CD14-positive monocyte (primary cell): ENCODE measurements around the gene LAMTOR1. TPM values are rescaled to one million over a fixed set of nuclear protein-coding genes. Genes with fewer than 3 reads are reported as not detected.

Source experiments
- DNase-seq, 3 donors: peaks; one replicate each; pipeline ENCODE4 v3.0.0-alpha.2; 2011 to 2022
- H2AFZ ChIP-seq: 2 replicates; pipeline ENCODE4 v1.6.0; 2012; ENCODE audit warnings: mild to moderate bottlenecking, low read depth, low read length, inconsistent platforms; ENCODE audit not compliant: insufficient read depth, poor library complexity, severe bottlenecking
- H3K27ac ChIP-seq, 2 donors: 1 replicate in 1 of 2; 2 replicates in 1 of 2; pipeline ENCODE4 v1.5.1; 2012 to 2013; ENCODE audit warnings: low read length in 2 of 2, control low read depth in 1 of 2, inconsistent platforms in 1 of 2, low read depth in 1 of 2, mild to moderate bottlenecking in 1 of 2
- H3K27me3 ChIP-seq, 2 donors: one replicate each; pipeline versions ENCODE4 v1.6.0 to v1.6.1; 2011 to 2013; ENCODE audit warnings: low read length in 2 of 2; ENCODE audit not compliant: control insufficient read depth in 2 of 2, insufficient read depth in 2 of 2
- H3K36me3 ChIP-seq, 2 donors: replicated peaks in 1 of 2; 1 replicate in 1 of 2; 2 replicates in 1 of 2; pipeline versions ENCODE4 v1.5.1 to v1.6.1; 2012 to 2013; ENCODE audit warnings: low read length in 2 of 2, control low read depth in 1 of 2, inconsistent platforms in 1 of 2, mild to moderate bottlenecking in 1 of 2; ENCODE audit not compliant: insufficient read depth in 2 of 2, control insufficient read depth in 1 of 2
- H3K4me1 ChIP-seq, 2 donors: 1 replicate in 1 of 2; 2 replicates in 1 of 2; pipeline versions ENCODE4 v1.5.1 to v1.6.1; 2012 to 2013; ENCODE audit warnings: low read length in 2 of 2, control low read depth in 1 of 2, inconsistent platforms in 1 of 2, mild to moderate bottlenecking in 1 of 2, moderate library complexity in 1 of 2; ENCODE audit not compliant: insufficient read depth in 2 of 2, control insufficient read depth in 1 of 2
- H3K4me2 ChIP-seq: replicated peaks from 2 replicates; pipeline ENCODE3; 2012; ENCODE audit warnings: low read length, moderate library complexity, mild to moderate bottlenecking; ENCODE audit not compliant: poor library complexity, severe bottlenecking; ENCODE audit errors: extremely low read depth
- H3K4me3 ChIP-seq, 3 experiments: fragments of 200-600 bp in 1 of 3; sonication (generic) in 1 of 3; replicated peaks in 1 of 3; 1 replicate in 2 of 3; 2 replicates in 1 of 3; pipeline ENCODE4 v1.5.1; 2011 to 2013; ENCODE audit warnings: low read length in 3 of 3, mild to moderate bottlenecking in 3 of 3, control low read depth in 2 of 3, low read depth in 2 of 3, inconsistent platforms in 1 of 3, moderate library complexity in 1 of 3
- H3K79me2 ChIP-seq: 2 replicates; pipeline ENCODE4 v1.6.0; 2012; ENCODE audit warnings: mild to moderate bottlenecking, control low read depth, inconsistent platforms, low read length, moderate library complexity; ENCODE audit not compliant: insufficient read depth
- H3K9ac ChIP-seq: 2 replicates; pipeline ENCODE4 v1.6.0; 2017; ENCODE audit warnings: low read length, mild to moderate bottlenecking; ENCODE audit not compliant: insufficient read depth, poor library complexity, severe bottlenecking
- H3K9me3 ChIP-seq, 2 donors: replicated peaks in 1 of 2; 1 replicate in 1 of 2; 2 replicates in 1 of 2; pipeline versions ENCODE4 v1.5.1 to v1.6.1; 2012 to 2013; ENCODE audit warnings: low read length in 2 of 2, control low read depth in 1 of 2; ENCODE audit not compliant: control insufficient read depth in 1 of 2, insufficient read depth in 1 of 2
- H4K20me1 ChIP-seq: 2 replicates; pipeline ENCODE4 v1.6.0; 2012; ENCODE audit warnings: mild to moderate bottlenecking, low read length, control low read depth, moderate library complexity; ENCODE audit not compliant: insufficient read depth
- H3K27ac Mint-ChIP-seq, 7 donors: one replicate each; pipeline ENCODE4 v1.8.0; 2020; ENCODE audit warnings: mild to moderate bottlenecking in 7 of 7, mixed read lengths in 7 of 7, moderate library complexity in 6 of 7, inconsistent platforms in 2 of 7
- H3K27me3 Mint-ChIP-seq, 3 donors: one replicate each; pipeline ENCODE4 v1.8.0; 2021 to 2022; ENCODE audit warnings: low read depth in 3 of 3, mild to moderate bottlenecking in 3 of 3, mixed read lengths in 3 of 3, moderate library complexity in 3 of 3, inconsistent platforms in 1 of 3
- H3K36me3 Mint-ChIP-seq, 2 donors: one replicate each; pipeline ENCODE4 v1.8.0; 2020; ENCODE audit warnings: mixed read lengths in 2 of 2, inconsistent platforms in 1 of 2, mild to moderate bottlenecking in 1 of 2
- H3K4me1 Mint-ChIP-seq: one replicate; pipeline ENCODE4 v1.8.0; 2020; ENCODE audit warnings: mild to moderate bottlenecking, mixed read lengths
- H3K4me3 Mint-ChIP-seq, 2 donors: one replicate each; pipeline ENCODE4 v1.8.0; 2020; ENCODE audit warnings: mild to moderate bottlenecking in 2 of 2, mixed read lengths in 2 of 2, moderate library complexity in 1 of 2
- H3K9me3 Mint-ChIP-seq, 7 donors: one replicate each; pipeline ENCODE4 v1.8.0; 2020 to 2022; ENCODE audit warnings: mixed read lengths in 7 of 7, mild to moderate bottlenecking in 6 of 7, moderate library complexity in 6 of 7, inconsistent platforms in 2 of 7
- WGBS: methylation state at CpG from one replicate; pipeline ENCODE4 v1.1.5; 2013; ENCODE audit warnings: missing lambda C conversion rate; ENCODE audit not compliant: insufficient coverage; 5-methylcytosine and 5-hydroxymethylcytosine counted together
- intact Hi-C, 2 donors: fragments of 100-400 bp; cut with micrococcal nuclease; formaldehyde crosslinking; loops; one replicate each; pipeline versions ENCODE4 v1.15.0 to v1.15.1; 2023
- polyA plus RNA-seq, 3 donors: library from polyadenylated mRNA; depleted of rRNA in 1 of 3; unstranded in 2 of 3; stranded (reverse) in 1 of 3; fragments of 300-500 nt in 2 of 3; fragments of >200 nt in 1 of 3; fragmentation: Illumina TruSeq in 2 of 3; gene quantifications; 1 replicate in 2 of 3; 2 replicates in 1 of 3; pipeline ENCODE4 v1.2.3, GENCODE V29; 2012 to 2021
- TF ChIP-seq, protein P1 (sequence below): fragments of 200-600 bp; IDR thresholded peaks from one replicate; pipeline ENCODE4 v1.8.0; 2022; ENCODE audit warnings: antibody characterized with exemption, mild to moderate bottlenecking

LAMTOR1 gene
- polyA plus RNA-seq, 3 donors, result 224 to 292 (median 256) TPM

GRCh38 chr11:72066855-72067254 is 36.2 kb downstream of the LAMTOR1 start:
- Histone ChIP-seq H3K36me3 (peaks cover 9 to 42% of the 10 kb centered on the region in 2 donors), H3K79me2 (peaks cover 90% of the 10 kb centered on the region), H3K4me3 (no peak overlapping the region), H3K27ac (peak overlapping the region in 1 of 2 donors; percentile 96), H3K9ac (no peak overlapping the region), H3K4me1 (peaks cover 47 to 59% of the 10 kb centered on the region in 2 donors), H3K9me3 (no peaks in the 10 kb centered on the region), H3K4me2 (no peak overlapping the region), H4K20me1 (no peaks in the 10 kb centered on the region), H2AFZ (no peak overlapping the region), H3K27me3 (no peaks in the 10 kb centered on the region)
- TF ChIP-seq, protein P1, sequence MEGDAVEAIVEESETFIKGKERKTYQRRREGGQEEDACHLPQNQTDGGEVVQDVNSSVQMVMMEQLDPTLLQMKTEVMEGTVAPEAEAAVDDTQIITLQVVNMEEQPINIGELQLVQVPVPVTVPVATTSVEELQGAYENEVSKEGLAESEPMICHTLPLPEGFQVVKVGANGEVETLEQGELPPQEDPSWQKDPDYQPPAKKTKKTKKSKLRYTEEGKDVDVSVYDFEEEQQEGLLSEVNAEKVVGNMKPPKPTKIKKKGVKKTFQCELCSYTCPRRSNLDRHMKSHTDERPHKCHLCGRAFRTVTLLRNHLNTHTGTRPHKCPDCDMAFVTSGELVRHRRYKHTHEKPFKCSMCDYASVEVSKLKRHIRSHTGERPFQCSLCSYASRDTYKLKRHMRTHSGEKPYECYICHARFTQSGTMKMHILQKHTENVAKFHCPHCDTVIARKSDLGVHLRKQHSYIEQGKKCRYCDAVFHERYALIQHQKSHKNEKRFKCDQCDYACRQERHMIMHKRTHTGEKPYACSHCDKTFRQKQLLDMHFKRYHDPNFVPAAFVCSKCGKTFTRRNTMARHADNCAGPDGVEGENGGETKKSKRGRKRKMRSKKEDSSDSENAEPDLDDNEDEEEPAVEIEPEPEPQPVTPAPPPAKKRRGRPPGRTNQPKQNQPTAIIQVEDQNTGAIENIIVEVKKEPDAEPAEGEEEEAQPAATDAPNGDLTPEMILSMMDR, result no peak
- no peak overlapping the region for H3K4me3 Mint-ChIP-seq
- intact Hi-C loops, result loop anchor here in 1 of 2 donors (5.0 kb wide), 1 partner anchor 35 kb away; no protein-coding TSS in a partner anchor
- H3K27me3 Mint-ChIP-seq, result no peaks in the 10 kb centered on the region
- peaks cover 53% of the 10 kb centered on the region for H3K4me1 Mint-ChIP-seq
- peak overlapping the region in 4 of 7 donors; percentile 6 to 75 (median 23) for H3K27ac Mint-ChIP-seq
- H3K36me3 Mint-ChIP-seq, result peaks cover 17 to 38% of the 10 kb centered on the region in 2 donors
- no peaks in the 10 kb centered on the region for H3K9me3 Mint-ChIP-seq
- no peak for DNase-seq

- H3K4me2 ChIP-seq, result no peak overlapping the region
- WGBS, result 80% methylated on average over 2 of the region's 5 CpGs
- H4K20me1 ChIP-seq, result peaks cover 4% of the 10 kb centered on the region
- Mint-ChIP-seq H3K4me3 (peak overlapping the region in 1 of 2 donors; percentile 49), H3K27ac (peak overlapping the region; percentile 30 to 92 (median 87)), H3K4me1 (peaks cover 15% of the 10 kb centered on the region), H3K27me3 (peaks cover 0 to 1% (median 0%) of the 10 kb centered on the region in 3 donors), H3K9me3 (no peaks in the 10 kb centered on the region), H3K36me3 (peaks cover 29 to 60% of the 10 kb centered on the region in 2 donors)
- no peaks in the 10 kb centered on the region for H3K9me3 ChIP-seq
- peak overlapping the region; percentile 12 to 60 for H3K27ac ChIP-seq
- peak; percentile 34 to 56 (median 42) for DNase-seq
- intact Hi-C loops, result no loop called here
- no peak overlapping the region for H3K4me3 ChIP-seq
- TF ChIP-seq, protein P1, result no peak
- no peak overlapping the region for H2AFZ ChIP-seq
- peaks cover 11 to 15% of the 10 kb centered on the region in 2 donors for H3K4me1 ChIP-seq
- H3K27me3 ChIP-seq, result no peaks in the 10 kb centered on the region
- H3K9ac ChIP-seq, result no peak overlapping the region
- peaks cover 96% of the 10 kb centered on the region for H3K79me2 ChIP-seq
- H3K36me3 ChIP-seq, result peaks cover 16 to 69% of the 10 kb centered on the region in 2 donors
These were observed 41.2 kb downstream of the LAMTOR1 start for GRCh38 chr11:72061739-72062396.
